CD4-positive, alpha-beta T cell treated with Interleukin-15 for 4 hours (primary cell): ENCODE results near the gene KRT83.
"Not testable (repeated sequence)": the region's sequence is repeated elsewhere in the genome, so short reads cannot be mapped to it uniquely, and the experiment has no call there.

Experiments
- DNase-seq: peaks from one replicate; pipeline ENCODE4 v3.0.0-alpha.2; 2020; ENCODE audit warnings: low spot score

The KRT83 gene

DNA sequence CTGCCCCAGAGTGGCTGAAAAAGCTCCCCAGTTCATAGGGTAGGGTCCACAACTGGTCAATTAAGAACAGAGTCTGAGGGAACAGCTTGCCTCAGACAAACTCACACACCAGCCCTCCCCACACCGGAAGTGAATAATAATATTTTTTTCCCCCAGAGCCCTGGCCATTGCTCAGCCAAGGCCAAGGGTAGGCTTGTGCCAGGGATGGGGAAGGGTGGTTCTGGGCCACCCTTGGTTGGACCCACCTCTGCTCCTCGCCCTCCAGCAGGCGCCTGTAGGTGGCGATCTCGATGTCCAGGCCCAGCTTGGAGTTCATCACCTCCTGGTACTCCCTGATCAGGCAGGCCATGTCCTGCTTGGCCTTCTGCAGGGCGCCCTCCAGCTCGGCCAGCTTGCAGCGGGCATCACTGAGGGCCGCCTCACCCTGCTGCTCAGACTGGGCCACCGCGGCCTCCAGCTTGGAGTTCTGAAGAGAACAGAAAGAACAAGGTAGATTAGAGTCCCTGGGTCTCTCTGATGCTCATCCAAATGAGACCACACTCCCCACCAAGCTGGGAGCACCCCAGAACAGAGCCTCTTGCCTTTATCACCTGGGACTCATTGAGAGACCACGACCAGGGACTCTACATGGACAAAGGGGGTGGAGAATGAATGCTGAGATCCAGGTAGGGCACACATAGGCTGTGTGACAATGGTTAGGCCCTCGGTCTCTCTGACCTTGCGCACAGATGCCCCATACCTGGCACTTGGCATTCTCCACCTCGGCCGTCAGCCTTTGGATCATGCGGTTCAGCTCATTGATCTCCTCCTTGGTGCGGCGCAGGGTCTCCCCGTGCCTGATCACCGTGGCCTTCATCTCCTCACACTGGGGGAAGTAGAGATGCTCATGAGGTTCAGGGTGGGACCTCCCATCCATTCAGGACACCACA is 34.1 kb downstream of the KRT83 start:
- DNase-seq = not testable (repeated sequence)

DNA sequence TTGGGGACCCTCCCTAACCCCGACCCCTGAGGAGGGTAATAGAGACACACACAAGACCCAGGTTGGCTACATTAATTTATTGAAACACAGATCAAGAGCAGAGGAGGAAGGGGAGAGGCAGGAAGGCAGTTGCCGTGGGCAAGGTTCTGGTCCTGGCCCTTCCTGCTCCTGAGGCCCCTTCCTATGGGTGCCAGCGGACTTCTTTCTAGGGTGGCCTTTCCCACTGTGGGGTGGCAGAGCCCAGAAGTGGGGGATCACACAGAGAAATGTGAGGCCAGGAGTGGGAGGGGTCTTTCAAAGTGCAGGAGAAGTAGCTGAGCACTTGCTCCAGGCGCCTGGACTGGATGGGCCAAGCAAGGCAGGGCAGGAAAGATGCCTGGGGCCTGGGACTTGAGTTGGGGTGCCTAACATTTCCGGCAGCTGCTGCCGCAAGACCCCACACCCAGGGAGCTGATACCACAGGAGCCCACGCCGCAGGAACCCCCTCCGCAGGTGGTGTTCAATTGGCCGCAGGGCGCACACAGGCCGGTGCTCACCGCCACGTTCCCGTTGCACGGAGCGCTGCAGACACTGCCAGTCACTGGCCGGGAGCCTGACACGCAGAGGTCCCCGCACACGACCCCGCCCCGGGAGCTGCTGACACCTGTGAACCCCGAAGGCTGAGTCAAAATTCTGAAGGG is 35.2 kb downstream of the KRT83 start:
- DNase-seq = no peak

GRCh38 chr12:52285172-52285745 is 35.9 kb downstream of the KRT83 start:
- DNase-seq = no peak

DNA sequence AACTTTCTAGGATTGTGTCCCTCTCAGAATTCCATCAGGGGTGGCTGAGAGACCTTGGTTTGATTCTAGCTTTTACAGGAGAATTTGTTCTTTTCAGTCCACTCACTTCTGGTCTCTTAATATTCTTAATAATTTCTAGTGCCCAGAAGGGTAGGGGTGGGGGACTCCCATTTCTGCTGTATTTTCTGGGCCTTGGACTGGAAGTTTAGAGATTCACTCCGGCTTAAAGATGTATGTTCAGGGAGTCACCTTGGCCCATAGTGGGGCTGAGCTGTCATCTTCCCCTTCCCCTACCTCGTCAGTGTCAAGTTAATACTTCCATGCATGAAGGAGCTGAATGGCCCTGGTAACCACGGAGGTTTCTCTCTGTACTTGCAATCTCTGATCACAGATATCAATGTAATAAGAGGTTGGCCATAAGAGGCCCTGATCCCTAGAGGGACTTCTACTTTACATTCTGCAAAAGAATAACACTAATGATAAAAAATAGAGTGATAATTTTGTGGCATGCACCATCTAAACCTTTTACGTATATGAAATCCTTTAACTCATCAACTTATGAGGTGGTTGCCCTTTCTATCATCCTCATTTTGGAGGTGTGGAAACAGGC is 36.5 kb downstream of the KRT83 start:
- DNase-seq = no peak

DNA sequence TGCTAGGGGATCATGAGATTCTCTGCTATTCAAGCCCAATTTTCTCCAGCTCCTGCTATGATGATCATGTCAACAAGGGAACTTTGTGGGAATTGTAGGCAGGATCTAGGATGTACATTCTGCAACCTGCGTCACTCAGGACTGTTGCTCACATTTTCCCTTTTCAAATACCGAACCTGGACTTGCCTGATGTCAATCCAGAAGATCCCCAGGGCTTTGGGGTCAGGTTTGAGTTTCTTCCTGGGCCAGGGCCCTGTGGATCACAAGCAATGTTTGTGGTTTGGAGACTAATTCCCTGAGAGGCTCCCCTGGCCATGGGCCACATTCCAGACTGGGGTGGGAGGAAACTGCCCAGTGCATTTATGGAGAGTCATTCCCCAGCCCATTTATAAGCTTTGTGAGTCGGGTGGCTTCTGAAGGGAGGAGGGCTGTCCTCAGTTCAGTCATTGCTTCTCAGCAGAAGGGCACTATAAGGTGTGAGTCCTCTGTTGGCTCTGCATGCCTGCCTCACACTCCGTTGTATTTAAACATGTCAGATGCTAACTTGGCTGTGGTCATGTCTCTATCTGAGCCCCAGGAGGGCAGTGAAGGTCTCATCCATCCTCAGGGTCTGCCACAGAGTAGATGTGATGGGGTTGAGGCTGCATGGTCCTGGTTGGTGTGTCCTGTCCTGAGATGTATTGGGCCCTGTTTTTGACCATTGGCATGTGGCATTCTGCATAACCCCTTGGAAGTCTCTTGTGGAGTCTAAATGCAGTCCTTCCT is 40.2 kb downstream of the KRT83 start:
- DNase-seq = no peak

- DNase-seq = no peak
Observed at GRCh38 chr12:52280319-52280795, 40.8 kb downstream of the KRT83 start.

- no peak for DNase-seq
Observed at GRCh38 chr12:52279422-52280318, 41.5 kb downstream of the KRT83 start.

- DNase-seq = peak; percentile 66
Observed at GRCh38 chr12:52278575-52279421, 42.4 kb downstream of the KRT83 start.

DNA sequence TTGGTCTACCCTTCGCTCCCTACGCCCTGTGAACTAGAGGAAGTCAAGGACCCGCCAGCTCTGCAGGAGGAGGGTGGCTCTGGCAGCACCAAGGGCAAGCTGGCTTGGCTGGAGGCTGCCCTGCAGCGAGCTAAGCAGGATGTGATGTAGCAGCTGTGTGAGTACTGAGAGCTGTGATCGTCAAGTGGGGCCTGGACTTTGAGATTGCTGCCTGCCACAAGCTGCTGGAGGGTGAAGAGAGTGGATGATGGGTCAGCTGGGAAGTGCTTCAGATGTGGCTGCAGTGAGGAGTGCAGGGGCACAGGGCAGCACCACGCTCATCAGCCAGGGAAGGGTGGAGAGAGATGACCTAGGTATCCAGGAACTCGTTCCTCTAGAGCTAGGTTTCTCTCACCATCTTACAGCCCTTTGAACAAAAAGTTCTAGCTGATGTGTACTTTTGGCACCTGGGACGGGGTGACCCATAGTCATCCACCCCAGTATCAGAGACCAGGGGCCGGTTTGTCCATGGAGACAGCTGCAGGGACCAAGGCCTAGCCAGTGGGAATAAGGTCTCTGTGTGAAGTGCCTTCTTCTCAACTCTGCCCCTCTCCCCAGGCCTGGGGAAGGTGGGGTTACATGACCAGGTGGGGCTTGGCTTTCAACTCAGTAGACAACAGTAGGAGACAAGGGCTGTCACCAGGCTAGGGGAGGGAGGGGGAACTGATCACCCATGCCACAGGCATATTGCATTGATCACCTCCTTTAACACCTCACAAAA is 43.5 kb downstream of the KRT83 start:
- no peak for DNase-seq

- DNase-seq = no peak
Observed at GRCh38 chr12:52275686-52276085, 45.5 kb downstream of the KRT83 start.

GRCh38 chr12:52274521-52275120 is 46.6 kb downstream of the KRT83 start, which contains the start of gene KRT86:
Gene KRT86, plus strand, starts transcription at chr12:52274645. Its CDS starts 27,272 bp downstream, at chr12:52301917.
- DNase-seq = no peak

DNA sequence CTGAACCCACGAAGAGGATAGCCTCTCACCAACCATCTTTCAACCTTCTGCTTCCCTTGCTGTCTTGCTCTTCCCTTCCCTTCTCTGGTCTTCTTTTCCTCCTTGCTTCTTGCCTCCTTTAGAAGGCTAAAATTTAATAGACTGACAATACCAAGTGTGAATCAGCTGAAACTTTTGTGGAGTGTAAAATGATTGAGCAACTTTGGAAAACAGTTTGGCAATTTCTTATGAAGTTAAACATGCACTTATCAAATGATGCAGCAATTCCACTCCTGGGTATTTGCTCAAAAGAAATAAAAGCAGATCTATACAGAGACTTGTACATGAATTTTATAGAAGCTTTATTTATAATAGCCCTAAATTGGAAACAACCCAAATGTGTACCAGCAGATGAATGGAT is 50.0 kb downstream of the KRT83 start:
- DNase-seq = no peak

DNA sequence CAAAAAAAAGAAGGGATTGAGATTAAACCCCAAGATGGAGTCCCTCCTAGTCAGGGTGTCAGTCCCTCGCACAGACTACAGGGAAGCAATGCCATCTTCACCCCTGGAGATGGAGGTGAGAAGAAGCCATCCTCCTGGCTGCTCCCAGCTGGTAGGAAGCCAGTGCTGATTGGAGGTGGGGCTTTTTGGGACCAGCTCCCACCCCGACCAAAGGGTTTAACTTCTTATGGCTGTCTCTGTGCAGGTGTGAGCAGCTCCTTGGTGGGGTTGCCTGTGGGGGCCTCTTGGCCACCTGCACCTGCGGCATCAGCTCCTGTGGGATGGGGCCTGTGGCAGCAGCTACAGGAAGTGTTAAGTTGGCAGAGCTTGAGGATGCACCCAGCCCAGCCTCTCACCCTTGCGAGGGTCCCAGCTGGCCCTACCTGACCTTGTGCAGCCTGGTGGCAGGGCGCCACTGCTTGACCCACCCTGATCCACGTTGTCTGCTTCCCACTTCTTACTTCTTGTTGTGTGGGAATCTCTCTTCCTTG is 50.6 kb downstream of the KRT83 start:
- DNase-seq = no peak

DNA sequence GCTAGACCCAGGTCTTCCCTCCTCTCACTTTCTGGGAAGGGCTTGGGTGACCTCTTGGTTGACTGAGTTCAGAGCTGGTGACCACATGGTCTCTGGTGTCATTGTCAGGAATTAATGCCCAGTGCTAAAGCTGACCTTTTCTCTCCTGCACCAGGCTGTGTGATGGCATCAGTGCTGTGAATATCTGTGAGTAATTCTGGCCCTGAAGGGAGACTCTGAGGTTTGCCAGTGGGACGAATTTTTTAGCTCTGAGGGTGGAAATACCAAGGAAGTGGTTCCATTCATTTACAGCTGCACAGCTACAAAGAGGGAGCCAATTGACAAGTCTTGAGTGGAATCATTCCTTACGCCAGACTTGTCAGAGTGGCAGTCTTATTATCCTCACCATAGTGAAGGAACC is 53.0 kb downstream of the KRT83 start:
- no peak for DNase-seq

DNA sequence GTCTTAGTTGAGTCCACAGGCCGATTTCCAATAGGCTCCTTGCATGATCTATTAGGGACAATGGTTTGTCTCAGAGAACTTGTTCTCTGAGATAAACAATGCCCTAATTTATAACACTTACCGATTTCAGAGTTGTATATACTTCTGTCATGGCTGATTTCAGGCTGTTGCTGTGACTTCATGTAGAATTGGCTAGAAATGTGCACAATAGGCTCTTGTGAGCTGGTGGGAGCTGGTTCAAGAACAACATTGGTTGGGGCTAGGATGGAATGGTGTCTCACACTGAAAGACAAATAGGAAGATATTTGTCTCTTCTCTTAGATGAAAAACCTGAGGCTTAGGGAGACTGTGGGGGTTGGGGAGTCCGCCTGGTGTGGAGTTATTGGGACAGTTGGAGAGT is 53.5 kb downstream of the KRT83 start:
- no peak for DNase-seq

GRCh38 chr12:52267266-52267665 is 53.9 kb downstream of the KRT83 start:
- DNase-seq = no peak

GRCh38 chr12:52266514-52266913 is 54.7 kb downstream of the KRT83 start:
- DNase-seq = no peak

DNA sequence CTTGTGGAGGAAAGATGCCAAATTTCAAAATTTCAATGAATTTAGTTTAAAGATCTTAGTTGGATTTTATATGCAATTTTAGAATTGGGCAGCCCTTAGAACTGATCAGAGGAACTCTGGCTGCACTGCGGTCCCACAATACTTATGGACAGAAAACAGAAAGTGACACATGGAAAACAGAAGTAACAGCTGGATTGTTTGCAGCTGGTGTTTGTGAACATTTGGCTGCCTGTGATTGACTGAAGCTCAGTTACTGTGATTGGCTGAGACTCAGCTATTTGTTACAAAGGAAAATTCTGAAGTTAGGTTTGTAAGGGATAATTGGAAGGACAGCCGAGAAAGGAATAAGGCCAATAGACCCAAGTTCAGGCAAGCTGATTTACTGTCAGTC is 56.8 kb downstream of the KRT83 start:
- DNase-seq = no peak
